ENCODE data around the gene TTC21A.

DNA sequence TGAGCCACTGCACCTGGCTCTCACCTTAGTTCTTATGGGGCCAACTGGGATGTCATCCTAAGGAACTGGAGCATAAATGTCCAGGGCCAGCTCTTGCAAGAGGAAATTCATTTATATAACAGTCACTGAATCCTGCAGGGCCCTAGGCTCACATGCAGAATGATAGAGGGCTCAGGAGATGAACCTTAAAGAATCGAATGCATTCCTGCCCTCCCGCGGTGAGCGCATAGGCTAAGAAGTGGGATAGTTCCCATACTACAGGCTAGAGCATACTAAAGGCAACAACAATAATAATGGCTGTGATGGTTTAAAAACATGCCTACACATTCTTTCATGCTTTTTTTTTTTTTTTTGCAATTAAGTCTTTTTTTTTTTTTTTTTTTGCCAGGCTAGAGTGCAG lies 63.0 kb downstream of the TTC21A start:
- TF ChIP-seq, protein P1, sequence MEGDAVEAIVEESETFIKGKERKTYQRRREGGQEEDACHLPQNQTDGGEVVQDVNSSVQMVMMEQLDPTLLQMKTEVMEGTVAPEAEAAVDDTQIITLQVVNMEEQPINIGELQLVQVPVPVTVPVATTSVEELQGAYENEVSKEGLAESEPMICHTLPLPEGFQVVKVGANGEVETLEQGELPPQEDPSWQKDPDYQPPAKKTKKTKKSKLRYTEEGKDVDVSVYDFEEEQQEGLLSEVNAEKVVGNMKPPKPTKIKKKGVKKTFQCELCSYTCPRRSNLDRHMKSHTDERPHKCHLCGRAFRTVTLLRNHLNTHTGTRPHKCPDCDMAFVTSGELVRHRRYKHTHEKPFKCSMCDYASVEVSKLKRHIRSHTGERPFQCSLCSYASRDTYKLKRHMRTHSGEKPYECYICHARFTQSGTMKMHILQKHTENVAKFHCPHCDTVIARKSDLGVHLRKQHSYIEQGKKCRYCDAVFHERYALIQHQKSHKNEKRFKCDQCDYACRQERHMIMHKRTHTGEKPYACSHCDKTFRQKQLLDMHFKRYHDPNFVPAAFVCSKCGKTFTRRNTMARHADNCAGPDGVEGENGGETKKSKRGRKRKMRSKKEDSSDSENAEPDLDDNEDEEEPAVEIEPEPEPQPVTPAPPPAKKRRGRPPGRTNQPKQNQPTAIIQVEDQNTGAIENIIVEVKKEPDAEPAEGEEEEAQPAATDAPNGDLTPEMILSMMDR (IDR thresholded peaks at IDR 0.05; ENCODE audit: low read length): no peak
- TF ChIP-seq EZH2 (optimal IDR thresholded peaks at IDR 0.05; ENCODE audit: low read depth, low read length) (no peak), EZH2phosphoT487 (IDR thresholded peaks at IDR 0.05; ENCODE audit: low read length) (no peak)
